NCI-H82 (cell line): ENCODE measurements around the gene CDH13.
"Not testable (repeated sequence)": the region's sequence is repeated elsewhere in the genome, so short reads cannot be mapped to it uniquely, and the experiment has no call there.

Source experiments
- DNase-seq: peaks from one replicate; lab custom pipeline; 2025; lab: John Stamatoyannopoulos, UW

The CDH13 gene

DNA sequence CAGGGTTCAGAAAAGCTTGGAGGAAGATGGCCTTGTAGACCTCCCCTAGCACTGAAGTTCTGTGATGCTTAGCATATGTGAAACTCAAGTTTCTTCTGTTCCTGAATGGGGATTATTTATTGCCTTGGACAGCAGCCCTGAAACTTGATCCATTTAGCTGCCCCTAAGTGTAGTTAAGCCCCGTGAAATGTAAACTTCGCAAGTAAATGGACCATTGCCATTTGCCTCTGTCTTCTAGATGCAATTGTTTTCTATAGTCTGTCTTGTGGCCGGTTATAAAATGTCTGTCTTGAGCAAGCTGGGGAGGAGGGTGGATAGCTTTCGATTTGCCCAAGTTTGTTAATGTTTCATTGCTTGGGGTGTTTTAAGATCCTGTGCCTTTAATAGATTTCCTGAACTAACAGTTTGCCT, 261.8 kb downstream of the CDH13 start:
- DNase-seq, result peak; percentile 86

DNA sequence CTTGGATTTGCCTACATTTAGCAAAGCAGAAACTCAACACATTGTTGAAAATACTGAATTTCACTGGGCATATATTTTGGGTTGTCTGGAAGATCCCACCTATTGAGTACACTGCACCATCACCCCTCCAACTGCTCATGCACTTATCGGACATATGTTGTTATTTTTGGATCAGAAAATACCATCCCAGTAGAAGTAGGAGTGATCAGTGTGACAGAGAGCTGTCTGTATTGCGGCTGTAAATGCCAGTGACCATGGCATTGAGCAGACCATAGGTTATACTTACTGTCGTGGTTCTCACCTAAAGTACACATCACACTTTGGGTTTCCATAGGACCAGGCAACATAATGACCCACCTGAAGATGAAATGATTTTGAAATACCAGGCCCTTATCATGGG, 264.7 kb downstream of the CDH13 start:
- DNase-seq, result no peak

- no peak for DNase-seq
Observed at GRCh38 chr16:82891918-82892317, 265.1 kb downstream of the CDH13 start.

DNA sequence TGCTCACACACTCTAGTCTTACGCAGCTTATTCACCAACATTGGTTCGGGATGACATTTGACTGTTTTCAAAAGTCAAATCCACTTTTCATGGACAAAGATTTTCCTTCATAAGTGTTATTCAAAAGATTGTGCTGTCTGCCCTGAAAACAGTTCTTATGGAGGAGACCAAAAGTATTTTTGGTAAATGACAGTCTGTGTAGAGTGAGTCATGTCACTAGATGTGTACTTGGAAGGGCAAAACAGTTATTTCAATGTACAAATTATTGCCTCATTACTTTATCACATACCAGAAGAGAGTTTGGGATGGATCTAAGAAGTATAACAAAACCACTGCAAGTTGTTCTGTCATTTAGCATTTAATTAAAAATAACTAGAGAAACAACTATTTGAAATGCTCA, 265.6 kb downstream of the CDH13 start:
- no peak for DNase-seq

DNA sequence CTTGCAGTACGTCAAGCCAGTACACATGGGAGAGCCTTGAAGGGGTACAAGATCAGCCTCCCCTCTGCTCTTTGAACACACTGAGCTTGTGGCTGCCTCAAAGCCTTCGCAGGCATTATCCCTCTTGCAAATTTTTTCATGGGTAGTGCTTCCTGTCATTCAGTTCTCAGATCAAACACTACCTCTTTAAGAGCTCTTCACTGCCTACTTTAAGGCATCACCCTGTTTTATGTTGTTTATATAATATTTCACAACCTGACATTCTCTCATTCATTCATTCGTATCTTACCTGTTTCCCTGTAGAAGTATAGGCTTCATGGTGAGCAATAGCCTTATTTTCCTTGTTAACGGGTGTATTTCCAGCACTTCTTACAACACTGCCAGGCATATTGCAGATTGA, 269.1 kb downstream of the CDH13 start:
- DNase-seq, result no peak

DNA sequence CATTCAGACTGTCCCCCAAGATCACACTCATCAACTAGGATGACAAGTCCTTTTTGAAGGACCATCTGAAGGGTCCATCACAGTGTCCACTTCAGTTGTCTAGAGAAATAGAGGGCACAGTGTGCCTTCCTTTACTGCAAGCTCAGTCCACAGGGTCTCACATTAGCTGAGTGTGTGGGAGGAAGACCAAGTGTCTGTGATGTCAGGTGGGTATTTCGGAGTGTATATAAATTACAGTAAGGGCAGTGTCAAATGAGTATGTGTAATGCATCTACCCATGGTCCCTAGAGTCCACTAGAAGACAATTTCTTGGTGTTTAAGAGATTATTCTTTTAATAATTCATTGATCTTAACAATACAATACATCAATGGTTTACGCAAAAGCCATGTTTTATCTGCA, 272.2 kb downstream of the CDH13 start:
- DNase-seq, result no peak

DNA sequence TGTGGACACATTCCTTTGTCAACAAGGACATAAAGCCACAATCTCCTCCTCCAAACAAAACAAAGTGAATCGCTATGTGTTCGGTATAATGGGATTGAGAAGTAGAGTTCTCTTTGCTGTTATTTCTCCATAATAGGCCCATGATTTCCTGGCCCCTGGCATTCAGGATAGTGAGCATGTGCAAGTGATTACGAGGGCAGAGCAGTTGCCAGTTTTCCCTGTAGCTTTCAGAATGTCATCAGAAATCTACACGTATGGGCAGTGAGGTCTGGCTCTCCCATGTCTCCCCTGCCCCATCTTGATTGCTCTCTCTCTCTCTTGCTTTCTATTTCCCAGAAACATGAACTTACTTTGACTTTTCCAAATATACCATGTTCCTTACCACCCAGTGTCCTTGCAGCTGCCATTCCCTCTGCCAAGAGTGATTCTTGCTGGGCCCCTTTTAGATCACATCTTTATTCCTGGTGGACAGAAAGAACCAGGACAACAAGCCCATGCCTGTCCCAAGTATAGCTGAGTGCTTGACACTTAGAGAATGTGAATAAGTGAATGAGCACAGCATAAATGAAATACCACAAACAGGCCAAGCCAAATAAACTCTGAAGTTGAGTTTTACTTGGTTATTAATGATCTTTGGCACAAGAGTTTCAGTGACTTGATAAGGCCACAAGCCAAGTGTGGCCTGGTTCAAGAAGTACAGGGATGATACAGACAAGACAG, 273.1 kb downstream of the CDH13 start:
- DNase-seq, result no peak

GRCh38 chr16:82900559-82900958, 273.8 kb downstream of the CDH13 start:
- DNase-seq, result peak; percentile 14

DNA sequence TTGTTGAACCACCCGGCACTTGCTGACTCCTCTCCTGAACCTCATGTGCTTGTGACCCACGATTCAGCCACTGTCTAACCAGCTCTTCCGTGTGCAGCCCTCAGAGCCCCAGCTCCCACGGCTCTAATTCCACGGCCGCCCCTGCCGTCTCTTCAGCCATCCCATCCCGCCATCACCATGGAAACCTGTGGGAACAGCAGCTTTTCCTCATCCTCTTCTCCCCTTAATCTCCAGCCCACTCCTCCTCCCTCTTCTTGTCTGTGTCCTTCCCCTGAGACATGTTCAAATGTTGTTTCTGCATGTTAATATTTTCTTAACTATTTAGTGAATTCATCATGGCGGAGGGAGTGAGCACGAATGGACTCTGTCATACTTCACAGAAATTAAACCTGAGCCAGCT, 285.2 kb downstream of the CDH13 start:
- no peak for DNase-seq

- no peak for DNase-seq
Observed at GRCh38 chr16:82915139-82915824, 288.5 kb downstream of the CDH13 start.

DNA sequence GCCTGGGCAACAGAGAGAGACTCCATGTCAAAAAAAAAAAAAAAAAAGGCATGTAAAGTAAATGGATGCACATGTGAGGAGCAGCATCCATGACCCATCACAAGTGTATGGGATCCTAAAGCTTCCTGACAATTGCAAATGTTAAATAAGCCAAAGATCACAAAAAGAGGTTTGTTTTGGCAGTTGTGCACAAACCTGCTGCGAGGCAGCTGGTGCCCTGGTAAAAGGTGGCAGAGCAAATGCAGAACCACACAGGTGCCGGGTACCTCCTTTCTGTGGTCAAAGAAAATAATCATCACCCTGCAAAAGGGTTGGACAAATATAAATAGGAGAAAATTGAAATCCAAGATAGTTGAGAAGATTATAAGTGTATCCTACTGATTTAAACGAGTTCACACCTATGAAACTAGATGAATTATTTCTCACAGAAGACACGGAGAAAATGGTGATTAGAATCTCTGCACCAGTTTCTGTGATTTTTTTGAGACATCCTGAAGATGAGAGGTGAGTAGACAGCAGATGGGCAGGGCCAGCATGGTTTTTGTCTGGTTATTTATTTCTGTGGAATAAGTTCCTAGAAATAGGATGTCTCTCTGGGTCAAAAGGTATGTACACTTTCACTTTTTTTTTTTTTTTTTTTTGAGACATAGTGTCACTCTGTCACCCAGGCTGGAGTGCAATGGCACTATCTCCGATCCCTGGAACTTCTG, 291.3 kb downstream of the CDH13 start:
- no peak for DNase-seq

- DNase-seq, result no peak
Observed at GRCh38 chr16:82924075-82924854, 297.5 kb downstream of the CDH13 start.

DNA sequence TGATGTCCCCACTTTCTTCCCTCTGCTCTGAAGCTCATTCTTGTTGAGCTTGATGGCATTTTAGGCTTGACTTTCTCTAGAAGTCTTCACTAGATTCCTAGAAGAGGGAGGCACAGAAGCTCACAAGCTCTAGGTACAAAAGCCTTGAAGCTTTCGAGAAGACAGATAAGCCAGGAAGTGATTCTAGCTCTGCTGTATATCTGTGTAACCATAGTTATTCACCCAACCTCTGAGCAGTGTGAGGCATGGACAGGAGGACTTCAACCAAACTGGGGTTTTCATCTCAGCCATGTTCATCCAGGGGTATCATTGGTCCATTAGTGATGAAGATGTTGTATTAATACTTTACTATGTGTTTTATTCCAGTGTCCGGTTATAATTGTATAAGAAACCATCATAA, 299.7 kb downstream of the CDH13 start:
- DNase-seq, result no peak

DNA sequence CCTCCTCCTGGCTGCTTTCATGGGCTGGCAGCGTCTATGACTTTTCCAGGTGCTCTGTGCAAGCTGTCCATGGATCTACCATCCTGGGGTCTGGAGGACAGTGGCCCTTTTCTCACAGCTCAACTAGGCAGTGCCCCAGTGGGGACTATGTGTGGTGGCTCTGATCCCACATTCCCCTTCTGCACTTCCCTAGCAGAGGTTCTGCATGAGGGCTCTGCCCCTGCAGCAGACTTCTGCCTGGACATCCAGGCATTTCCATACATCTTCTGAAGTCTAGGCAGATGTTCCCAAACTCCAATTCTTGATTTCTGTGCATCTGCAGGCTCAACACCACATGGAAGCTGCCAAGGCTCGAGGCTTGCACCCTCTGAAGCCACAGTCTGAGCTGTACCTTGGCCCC, 307.2 kb downstream of the CDH13 start:
- not testable (repeated sequence) for DNase-seq

DNA sequence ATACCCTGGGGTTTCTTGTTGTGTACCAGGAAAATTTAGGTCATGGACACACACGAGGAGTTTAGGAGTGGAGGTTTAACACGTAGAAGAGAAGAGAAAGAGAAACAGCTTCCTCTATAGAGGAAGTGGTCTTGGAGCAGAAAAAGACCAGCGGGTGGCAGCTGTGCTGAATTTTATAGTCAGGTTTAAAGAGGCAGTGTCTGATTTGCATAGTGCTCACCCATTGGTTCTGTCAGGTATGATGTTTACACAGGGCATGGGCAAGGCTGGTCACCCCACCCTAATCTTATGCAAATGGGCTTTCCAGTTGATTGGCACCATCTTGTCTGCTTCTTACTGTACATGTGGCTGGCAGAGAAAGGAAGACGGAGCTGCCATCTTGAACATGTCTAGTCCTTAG, 309.0 kb downstream of the CDH13 start:
- peak; percentile 44 for DNase-seq

DNA sequence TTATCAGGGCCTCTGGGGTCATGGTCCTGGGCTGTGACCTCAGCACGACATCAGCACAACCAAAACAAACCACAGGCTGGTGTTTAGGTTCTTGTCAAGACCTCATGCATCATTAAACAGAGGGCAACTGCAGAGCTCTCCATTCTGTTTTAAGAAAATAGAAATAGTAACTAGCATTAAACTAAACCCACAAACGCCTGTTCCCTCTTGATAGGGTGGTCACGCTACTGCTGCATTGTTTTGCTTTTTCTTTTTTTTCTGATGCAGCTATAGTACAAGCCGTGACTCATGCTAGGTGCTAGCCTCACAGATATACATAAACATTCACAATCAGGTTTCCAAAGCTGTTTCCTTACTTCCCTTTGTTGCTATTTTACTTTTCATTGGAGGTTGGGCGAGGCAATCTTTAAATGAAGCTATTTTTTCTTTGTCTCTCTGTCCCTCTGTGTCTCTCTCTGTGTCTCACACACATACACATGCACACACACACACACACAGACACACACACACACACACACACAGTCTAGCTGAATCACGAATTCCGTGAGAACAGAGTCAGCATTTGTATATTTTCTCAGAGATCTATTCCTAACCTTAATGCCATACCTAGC, 310.3 kb downstream of the CDH13 start:
- DNase-seq, result no peak

GRCh38 chr16:82937926-82938520, 311.3 kb downstream of the CDH13 start:
- DNase-seq, result no peak

DNA sequence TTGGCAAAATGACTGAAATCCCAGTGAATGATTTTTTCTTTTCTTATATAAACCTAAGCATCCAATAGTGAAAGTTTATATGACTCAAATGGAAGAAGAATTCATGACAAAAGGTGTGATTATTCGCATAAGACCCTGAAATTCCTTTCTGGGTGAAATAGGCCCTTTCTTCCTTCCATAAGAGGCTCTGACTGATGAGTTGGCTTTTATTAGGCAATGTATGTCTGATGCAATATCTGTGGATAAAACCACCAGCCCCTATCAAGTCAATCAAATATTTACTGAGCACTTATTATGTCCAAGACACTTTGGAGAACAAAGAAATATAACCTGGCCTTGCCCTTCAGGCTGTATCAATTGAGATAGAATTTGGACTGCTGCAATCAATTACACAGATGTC, 316.6 kb downstream of the CDH13 start:
- DNase-seq, result no peak

GRCh38 chr16:82945420-82946101, 318.8 kb downstream of the CDH13 start:
- no peak for DNase-seq

- DNase-seq, result no peak
Observed at GRCh38 chr16:82947698-82948097, 320.9 kb downstream of the CDH13 start.

GRCh38 chr16:82949016-82949415, 322.2 kb downstream of the CDH13 start:
- DNase-seq, result no peak
